HepG2 (cell line): ENCODE data around the gene ARL2. TPM values are rescaled to one million over a fixed set of nuclear protein-coding genes. Genes with fewer than 3 reads are reported as not detected.

Experiments used
- ATAC-seq: fragments of 200-7000 bp; cut with Tn5 transposase; 3 replicates; pipeline ENCODE4 v1.9.1; 2020; ENCODE audit warnings: mild to moderate bottlenecking, moderate library complexity
- BruUV-seq: library from RNA; stranded (reverse); fragments of 400-500 nt; replicated peaks from 2 replicates; lab custom pipeline; 2021; lab: Mats Ljungman, UMichigan
- CTCF ChIA-PET: fragments of 300-600 bp; formaldehyde crosslinking; extraction: SDS; loops from one replicate; lab custom pipeline; 2021; ENCODE audit warnings: low total read pairs, inconsistent platforms, low intra/inter-chr PET ratio; lab: Yijun Ruan, JAX
- POLR2A ChIA-PET: fragments of 350-600 bp; sonication (Branson Sonifier 250); formaldehyde crosslinking; loops from one replicate; lab custom pipeline; 2020; ENCODE audit warnings: antibody characterized with exemption, inconsistent platforms; lab: Yijun Ruan, JAX
- DNase-seq: peaks from one replicate; pipeline ENCODE4 v3.0.0-alpha.2; 2015; ENCODE audit warnings: low spot score
- FAIRE-seq: peaks from 3 replicates; lab custom pipeline; 2011; peaks lifted over from hg19 to GRCh38; lab: Jason Lieb, UNC
- H2AFZ ChIP-seq: one replicate; pipeline ENCODE4 v1.6.1; 2011; ENCODE audit warnings: low read length, inconsistent platforms
- H3K27ac ChIP-seq: fragments of 300-600 bp; 3 replicates; pipeline ENCODE4 v1.8.0; 2011; ENCODE audit warnings: mixed run types, mild to moderate bottlenecking, mixed read lengths, low read length, inconsistent platforms; ENCODE audit not compliant: insufficient read depth; ENCODE audit errors: extremely low read length
- H3K27me3 ChIP-seq, 2 experiments: fragments of 200-600 bp in 1 of 2; 2 replicates in 1 of 2; 3 replicates in 1 of 2; pipeline versions ENCODE4 v1.6.0 to v1.8.0; 2011; ENCODE audit warnings: low read length in 2 of 2, mild to moderate bottlenecking in 2 of 2, moderate library complexity in 2 of 2, inconsistent platforms in 1 of 2; ENCODE audit not compliant: insufficient read depth in 2 of 2, control insufficient read depth in 1 of 2
- H3K36me3 ChIP-seq, 2 experiments: fragments of 200-600 bp in 1 of 2; replicated peaks in 1 of 2; 2 replicates in 1 of 2; 3 replicates in 1 of 2; pipeline versions ENCODE4 v1.5.1 to v1.8.0; 2011; ENCODE audit warnings: low read length in 2 of 2, inconsistent platforms in 1 of 2; ENCODE audit not compliant: insufficient read depth in 2 of 2, control insufficient read depth in 1 of 2
- H3K4me1 ChIP-seq: 2 replicates; pipeline ENCODE4 v1.5.1; 2012; ENCODE audit warnings: low read length, inconsistent platforms; ENCODE audit not compliant: insufficient read depth
- H3K4me2 ChIP-seq: 2 replicates; pipeline ENCODE4 v1.6.0; 2011; ENCODE audit warnings: low read depth, low read length, inconsistent platforms
- H3K4me3 ChIP-seq, 3 experiments: fragments of 200-600 bp in 1 of 3; sonication (generic), shearing (Covaris generic) in 1 of 3; replicated peaks in 1 of 3; 2 replicates each; pipeline ENCODE4 v1.5.1; 2011 to 2016; ENCODE audit warnings: low read length in 3 of 3, inconsistent platforms in 2 of 3, low read depth in 2 of 3, mild to moderate bottlenecking in 2 of 3, control low read depth in 1 of 3, mixed read lengths in 1 of 3; ENCODE audit not compliant: insufficient read depth in 1 of 3
- H3K79me2 ChIP-seq: one replicate; pipeline ENCODE4 v1.6.1; 2011; ENCODE audit warnings: low read length, inconsistent platforms; ENCODE audit not compliant: insufficient read depth
- H3K9ac ChIP-seq: 2 replicates; pipeline ENCODE4 v1.6.0; 2011; ENCODE audit warnings: mild to moderate bottlenecking, low read depth, low read length, inconsistent platforms; ENCODE audit not compliant: insufficient read depth
- H3K9me3 ChIP-seq: 2 replicates; pipeline ENCODE4 v1.5.1; 2012; ENCODE audit warnings: mild to moderate bottlenecking, low read length
- H4K20me1 ChIP-seq: 2 replicates; pipeline ENCODE4 v1.6.0; 2011; ENCODE audit warnings: inconsistent platforms, mild to moderate bottlenecking, low read length, moderate library complexity; ENCODE audit not compliant: insufficient read depth
- ATM ChIP-seq: fragments of 450-650 bp; IDR thresholded peaks from 2 replicates; pipeline ENCODE4 v1.7.1; 2017; ENCODE audit warnings: mild to moderate bottlenecking, borderline replicate concordance
- CAMTA2 ChIP-seq: sonication (generic); formaldehyde crosslinking; IDR thresholded peaks from 2 replicates; pipeline ENCODE4 v1.4.0; 2020; ENCODE audit warnings: mild to moderate bottlenecking, missing genetic modification reagents, borderline replicate concordance
- FOXA3 ChIP-seq: IDR thresholded peaks from 2 replicates; pipeline ENCODE4 v1.6.1; 2016; ENCODE audit warnings: missing genetic modification reagents, missing compliant biosample characterization
- GPBP1L1 ChIP-seq: sonication (generic); formaldehyde crosslinking; IDR thresholded peaks from 2 replicates; pipeline ENCODE4 v1.5.0; 2020; ENCODE audit warnings: mild to moderate bottlenecking, missing genetic modification reagents
- MYC ChIP-seq: sonication (generic); formaldehyde crosslinking; IDR thresholded peaks from 2 replicates; pipeline ENCODE4 v1.9.0; 2021; ENCODE audit warnings: missing genetic modification reagents, borderline replicate concordance
- NFATC3 ChIP-seq: sonication (generic); formaldehyde crosslinking; IDR thresholded peaks from 2 replicates; pipeline ENCODE4 v1.5.1; 2020; ENCODE audit warnings: mild to moderate bottlenecking, missing genetic modification reagents
- PCBP2 ChIP-seq: fragments of 200-400 bp; formaldehyde crosslinking; optimal IDR thresholded peaks from 2 replicates; pipeline ENCODE3; 2018; ENCODE audit warnings: low read length, low read depth; ENCODE audit not compliant: poor library complexity, severe bottlenecking
- RERE ChIP-seq: IDR thresholded peaks from 2 replicates; pipeline ENCODE4 v1.6.1; 2016; ENCODE audit warnings: low read depth, missing genetic modification reagents, missing compliant biosample characterization
- ZNF383 ChIP-seq: sonication (generic); formaldehyde crosslinking; IDR thresholded peaks from 2 replicates; pipeline ENCODE4 v1.4.0; 2020; ENCODE audit warnings: missing genetic modification reagents, mild to moderate bottlenecking, borderline replicate concordance
- ZNF513 ChIP-seq: sonication (generic); formaldehyde crosslinking; conservative IDR thresholded peaks from 2 replicates; pipeline ENCODE4 v1.5.0; 2020; ENCODE audit warnings: missing genetic modification reagents
- ZNF770 ChIP-seq: sonication (generic); formaldehyde crosslinking; IDR thresholded peaks from 2 replicates; pipeline ENCODE4 v1.5.0; 2020; ENCODE audit warnings: mild to moderate bottlenecking, missing genetic modification reagents
- ZNF841 ChIP-seq: sonication (generic); formaldehyde crosslinking; IDR thresholded peaks from 2 replicates; pipeline ENCODE4 v1.8.1; 2023; ENCODE audit warnings: missing genetic modification reagents, borderline replicate concordance
- WGBS: methylation state at CpG from one replicate; pipeline ENCODE4 v1.1.6; 2017; ENCODE audit warnings: low lambda C conversion rate; 5-methylcytosine and 5-hydroxymethylcytosine counted together
- in situ Hi-C: cut with HindIII; loops from 2 replicates; pipeline ENCODE4 v1.10.0; 2017; ENCODE audit warnings: low pct_unique_long_range_greater_than_20kb; ENCODE audit not compliant: extremely low pct_ligation_motif_present
- intact Hi-C: fragments of 100-400 bp; cut with micrococcal nuclease; formaldehyde crosslinking; loops from one replicate; pipeline ENCODE4 v1.10.0; 2022; ENCODE audit not compliant: unreplicated experiment
- polyA plus RNA-seq, 8 experiments: library from polyadenylated mRNA; depleted of rRNA in 3 of 8; stranded (reverse) in 7 of 8; unstranded in 1 of 8; fragments of >200 nt; fragmentation: Illumina TruSeq in 4 of 8; extraction: Trizol in 4 of 8; gene quantifications; 2 replicates each; pipeline versions ENCODE4 v1.2.1 to v1.2.3, GENCODE V29; 2011 to 2016; ENCODE audit warnings: low read depth in 4 of 8, missing spikeins in 1 of 8, mixed read lengths in 1 of 8; ENCODE audit not compliant: insufficient read depth in 1 of 8
- total RNA-seq, 5 experiments: library from RNA; depleted of rRNA; stranded (reverse); fragments of >200 nt; fragmentation: Illumina TruSeq; extraction: Trizol; gene quantifications; 2 replicates each; pipeline ENCODE4 v1.2.3, GENCODE V29; 2016; ENCODE audit warnings: low read depth in 1 of 5

The ARL2 gene
- total and polyA plus RNA-seq, 2 of the 13 experiments (the other 11 are each of a cell fraction or from before 2014, with no cell fraction given) = 82.9 to 84.4 TPM

GRCh38 chr11:64996710-64997380, 17.1 kb upstream of the ARL2 start, which contains the start of gene BATF2:
BATF2 (minus strand) TSS chr11:64996971; CDS start chr11:64996914, 57 bp downstream.
- H3K27ac ChIP-seq = peak within 1 kb of the TSS; percentile 56
- TF ChIP-seq ZNF841 (no peak), ZNF383 (CRISPR knock-in tag) (no peak), ZNF513 (CRISPR knock-in tag) (no peak), FOXA3 (peak; percentile 62), MYC (CRISPR knock-in tag) (peak; percentile 82; the same call in 1 of the 2 replicates), RERE (0 out of 2 replicates have a peak, but pooled peaks have one; percentile 19), NFATC3 (no peak), PCBP2 (no peak), CAMTA2 (CRISPR knock-in tag) (0 out of 2 replicates have a peak, but pooled peaks have one; percentile 18), ZNF770 (CRISPR knock-in tag) (0 out of 2 replicates have a peak, but pooled peaks have one; percentile 25), GPBP1L1 (no peak), ATM (no peak)

More at GRCh38 chr11:64996710-64997380, 17.1 kb upstream of the ARL2 start, which contains the start of gene BATF2:
- H3K36me3 ChIP-seq = no peaks in the 10 kb centered on the region; a peak in 1 of 5 replicates
- intact Hi-C loops (loop anchor here (2.0 to 5.0 kb wide), 4 partner anchors 62 to 150 kb away; partner anchors contain the start of genes ATG2A, GPHA2 and PPP2R5B), in situ Hi-C loops (no loop called here)
- DNase-seq (peak; percentile 94), FAIRE-seq (peak; percentile 93), ATAC-seq (peak; percentile 85)
- peak within 1 kb of the TSS; percentile 53 to 81 (median 60) for H3K4me3 ChIP-seq
- peak within 1 kb of the TSS; percentile 95 for H3K4me2 ChIP-seq
- WGBS = 0% methylated on average over 8 of the region's 9 CpGs
- H4K20me1 ChIP-seq = no peaks in the 10 kb centered on the region
- H2AFZ ChIP-seq = peak within 1 kb of the TSS; percentile 80
- peaks cover 58% of the 10 kb centered on the region for H3K4me1 ChIP-seq
- H3K9ac ChIP-seq = peak within 1 kb of the TSS; percentile 71
- BruUV-seq = no TSS peak
- CTCF ChIA-PET = interaction anchor here (1.0 kb wide), 1 partner anchor 17 kb away, joined by 3 read pairs; the partner anchor contains the start of gene ARL2
- POLR2A ChIA-PET = interaction anchor here (0.6 to 4.0 kb wide), 19 partner anchors 9 to 421 kb away, joined by 3 to 42 read pairs (median 4); partner anchors contain the start of genes ARL2, FAU, GPHA2 and MRPL49
- no peaks in the 10 kb centered on the region; a peak in 1 of 5 replicates for H3K27me3 ChIP-seq
- no peaks in the 10 kb centered on the region for H3K79me2 ChIP-seq
- H3K9me3 ChIP-seq = no peaks in the 10 kb centered on the region
